Mesendoderm (in vitro differentiated cells): Measurements from ENCODE around the gene TNK2.

Source experiments
- DNase-seq: peaks from one replicate; pipeline ENCODE4 v3.0.0; 2013
- H2AK5ac ChIP-seq: 2 replicates; pipeline ENCODE4 v1.6.1; 2013; ENCODE audit warnings: low read length, inconsistent platforms
- H2BK120ac ChIP-seq: 2 replicates; pipeline ENCODE4 v1.6.1; 2013; ENCODE audit warnings: low read depth, mild to moderate bottlenecking, low read length, moderate library complexity, mixed read lengths
- H2BK15ac ChIP-seq: replicated peaks from 2 replicates; pipeline ENCODE4 v1.6.1; 2013; ENCODE audit warnings: low read depth, mild to moderate bottlenecking, moderate library complexity
- H2BK5ac ChIP-seq: 2 replicates; pipeline ENCODE4 v1.6.1; 2013; ENCODE audit warnings: low read length, inconsistent platforms
- H3K18ac ChIP-seq: 2 replicates; pipeline ENCODE4 v1.6.1; 2013; ENCODE audit warnings: mild to moderate bottlenecking, low read length, mixed read lengths
- H3K23ac ChIP-seq: one replicate; pipeline ENCODE4 v1.6.1; 2013; ENCODE audit warnings: low read length
- H3K27ac ChIP-seq: 2 replicates; pipeline ENCODE4 v1.5.1; 2013; ENCODE audit warnings: low read depth, mild to moderate bottlenecking, inconsistent platforms, low read length, moderate library complexity
- H3K27me3 ChIP-seq: 2 replicates; pipeline ENCODE4 v1.6.1; 2013; ENCODE audit warnings: low read length, control low read depth, mild to moderate bottlenecking, inconsistent platforms; ENCODE audit not compliant: insufficient read depth, poor library complexity
- H3K36me3 ChIP-seq: 2 replicates; pipeline ENCODE4 v1.6.1; 2013; ENCODE audit warnings: low read length, inconsistent platforms; ENCODE audit not compliant: control insufficient read depth, insufficient read depth
- H3K4ac ChIP-seq: one replicate; pipeline ENCODE4 v1.6.1; 2013; ENCODE audit warnings: low read depth, mild to moderate bottlenecking, low read length, moderate library complexity
- H3K4me1 ChIP-seq: 2 replicates; pipeline ENCODE4 v1.6.1; 2013; ENCODE audit warnings: low read depth, low read length, inconsistent platforms; ENCODE audit not compliant: control insufficient read depth
- H3K4me2 ChIP-seq: 2 replicates; pipeline ENCODE4 v1.6.1; 2013; ENCODE audit warnings: low read length
- H3K4me3 ChIP-seq: 2 replicates; pipeline ENCODE4 v1.5.1; 2013; ENCODE audit warnings: mild to moderate bottlenecking, low read length
- H3K56ac ChIP-seq: one replicate; pipeline ENCODE4 v1.6.1; 2013; ENCODE audit warnings: low read length
- H3K79me1 ChIP-seq: 2 replicates; pipeline ENCODE4 v1.6.1; 2013; ENCODE audit warnings: low read length, inconsistent platforms
- H3K79me2 ChIP-seq: 2 replicates; pipeline ENCODE4 v1.6.1; 2013; ENCODE audit warnings: mild to moderate bottlenecking, low read length; ENCODE audit not compliant: control insufficient read depth, insufficient read depth
- H3K9ac ChIP-seq: 2 replicates; pipeline ENCODE4 v1.6.1; 2013; ENCODE audit warnings: low read length, inconsistent platforms
- H4K5ac ChIP-seq: one replicate; pipeline ENCODE4 v1.6.1; 2013; ENCODE audit warnings: low read length
- H4K8ac ChIP-seq: one replicate; pipeline ENCODE4 v1.6.1; 2013; ENCODE audit warnings: low read depth, mild to moderate bottlenecking, control low read depth, low read length, moderate library complexity
- WGBS: extraction: QIAGEN DNeasy Blood & Tissue Kit; methylation state at CpG from one replicate; pipeline ENCODE4 v1.1.7; 2013; ENCODE audit warnings: low lambda C conversion rate, missing lambda C conversion rate; ENCODE audit not compliant: insufficient coverage; ENCODE audit errors: extremely low coverage; 5-methylcytosine and 5-hydroxymethylcytosine counted together

Gene TNK2

GRCh38 chr3:195859846-195860411 lies 48.4 kb downstream of the TNK2 start:
- Histone ChIP-seq H4K8ac (no peak overlapping the region), H2BK120ac (no peak overlapping the region), H3K79me2 (no peaks in the 10 kb centered on the region), H3K56ac (peak overlapping the region; percentile 68), H3K18ac (no peak overlapping the region), H2BK15ac (no peak overlapping the region), H2BK5ac (no peak overlapping the region), H3K23ac (no peak overlapping the region), H4K5ac (no peak overlapping the region), H3K27me3 (no peaks in the 10 kb centered on the region), H3K79me1 (no peaks in the 10 kb centered on the region), H3K4me3 (no peak overlapping the region), H3K27ac (no peak overlapping the region), H3K9ac (no peak overlapping the region), H3K4me2 (no peak overlapping the region), H3K36me3 (no peaks in the 10 kb centered on the region), H2AK5ac (no peak overlapping the region), H3K4me1 (no peaks in the 10 kb centered on the region), H3K4ac (no peak overlapping the region)
- WGBS: no CpG with 5 or more reads among the region's 23 CpGs
- DNase-seq: peak; percentile 53

GRCh38 chr3:195859061-195859845 lies 49.1 kb downstream of the TNK2 start:
- Histone ChIP-seq H3K79me1 (no peaks in the 10 kb centered on the region), H3K4me3 (no peak overlapping the region), H3K27ac (no peak overlapping the region), H3K23ac (no peak overlapping the region), H3K56ac (no peak overlapping the region), H2AK5ac (no peak overlapping the region), H3K4ac (no peak overlapping the region), H3K9ac (no peak overlapping the region), H3K27me3 (no peaks in the 10 kb centered on the region), H2BK120ac (no peak overlapping the region), H4K8ac (no peak overlapping the region), H2BK15ac (no peak overlapping the region), H3K4me2 (no peak overlapping the region), H3K4me1 (no peaks in the 10 kb centered on the region), H3K36me3 (no peaks in the 10 kb centered on the region), H3K18ac (no peak overlapping the region), H4K5ac (no peak overlapping the region), H2BK5ac (no peak overlapping the region), H3K79me2 (no peaks in the 10 kb centered on the region)
- WGBS: no CpG with 5 or more reads among the region's 21 CpGs
- peak; percentile 80 for DNase-seq

- no peak overlapping the region for H2AK5ac ChIP-seq
- H3K4ac ChIP-seq: no peak overlapping the region
- no peak overlapping the region for H4K8ac ChIP-seq
- no peaks in the 10 kb centered on the region for H3K4me1 ChIP-seq
- WGBS: no CpG with 5 or more reads among the region's 15 CpGs
- H3K4me3 ChIP-seq: no peak overlapping the region
- H2BK5ac ChIP-seq: no peak overlapping the region
- H3K9ac ChIP-seq: no peak overlapping the region
- H3K56ac ChIP-seq: no peak overlapping the region
- no peak for DNase-seq
- H3K27me3 ChIP-seq: no peaks in the 10 kb centered on the region
- H3K4me2 ChIP-seq: no peak overlapping the region
- no peak overlapping the region for H3K18ac ChIP-seq
- H3K79me2 ChIP-seq: no peaks in the 10 kb centered on the region
- no peaks in the 10 kb centered on the region for H3K36me3 ChIP-seq
- H2BK15ac ChIP-seq: no peak overlapping the region
- no peak overlapping the region for H4K5ac ChIP-seq
- H3K27ac ChIP-seq: no peak overlapping the region
- no peaks in the 10 kb centered on the region for H3K79me1 ChIP-seq
- H2BK120ac ChIP-seq: no peak overlapping the region
- no peak overlapping the region for H3K23ac ChIP-seq
Measured at GRCh38 chr3:195856410-195857084, 51.8 kb downstream of the TNK2 start.

GRCh38 chr3:195855471-195856409 lies 52.6 kb downstream of the TNK2 start:
- H2BK120ac ChIP-seq: no peak overlapping the region
- H3K79me2 ChIP-seq: no peaks in the 10 kb centered on the region
- no peak overlapping the region for H4K8ac ChIP-seq
- no peak overlapping the region for H2BK5ac ChIP-seq
- no peaks in the 10 kb centered on the region for H3K79me1 ChIP-seq
- no peak overlapping the region for H3K23ac ChIP-seq
- WGBS: no CpG with 5 or more reads among the region's 13 CpGs
- no peak overlapping the region for H2AK5ac ChIP-seq
- H3K4me3 ChIP-seq: no peak overlapping the region
- H3K9ac ChIP-seq: no peak overlapping the region
- no peak overlapping the region for H3K18ac ChIP-seq
- no peak overlapping the region for H3K4ac ChIP-seq
- no peaks in the 10 kb centered on the region for H3K27me3 ChIP-seq
- no peak overlapping the region for H3K27ac ChIP-seq
- H3K4me2 ChIP-seq: no peak overlapping the region
- H3K4me1 ChIP-seq: no peaks in the 10 kb centered on the region
- no peak overlapping the region for H4K5ac ChIP-seq
- no peak overlapping the region for H2BK15ac ChIP-seq
- no peak overlapping the region for H3K56ac ChIP-seq
- no peaks in the 10 kb centered on the region for H3K36me3 ChIP-seq
- no peak for DNase-seq

- no peak overlapping the region for H4K8ac ChIP-seq
- WGBS: no CpG with 5 or more reads among the region's 9 CpGs
- H2BK5ac ChIP-seq: no peak overlapping the region
- no peak overlapping the region for H3K27ac ChIP-seq
- no peak overlapping the region for H3K4me3 ChIP-seq
- H4K5ac ChIP-seq: no peak overlapping the region
- no peak overlapping the region for H2BK15ac ChIP-seq
- H3K9ac ChIP-seq: no peak overlapping the region
- H3K27me3 ChIP-seq: no peaks in the 10 kb centered on the region
- DNase-seq: no peak
- H3K4ac ChIP-seq: no peak overlapping the region
- H2BK120ac ChIP-seq: no peak overlapping the region
- no peak overlapping the region for H3K23ac ChIP-seq
- no peak overlapping the region for H2AK5ac ChIP-seq
- no peak overlapping the region for H3K18ac ChIP-seq
- H3K79me2 ChIP-seq: no peaks in the 10 kb centered on the region
- no peak overlapping the region for H3K56ac ChIP-seq
- no peak overlapping the region for H3K4me2 ChIP-seq
- H3K4me1 ChIP-seq: no peaks in the 10 kb centered on the region
- H3K79me1 ChIP-seq: no peaks in the 10 kb centered on the region
- H3K36me3 ChIP-seq: no peaks in the 10 kb centered on the region
Measured at GRCh38 chr3:195854628-195855294, 53.6 kb downstream of the TNK2 start.
